Measurements from ENCODE around the gene HSPBP1. TPM values are rescaled to one million over a fixed set of nuclear protein-coding genes. Genes with fewer than 3 reads are reported as not detected.

HSPBP1 gene
- total RNA-seq, 1 donor from 2014 or later = 29.0 TPM

- peaks cover 12% of the 10 kb centered on the region for H3K9me3 ChIP-seq (replicated peaks)
- peaks cover 25% of the 10 kb centered on the region for H3K4me1 ChIP-seq
- DNase-seq = no peak
- H3K27ac ChIP-seq (replicated peaks) = no peak overlapping the region
- no peak overlapping the region for H3K4me3 ChIP-seq
- intact Hi-C loops (cut with micrococcal nuclease) = no loop called here
- H3K27me3 ChIP-seq (ENCODE audit: low read depth) = no peaks in the 10 kb centered on the region
- TF ChIP-seq, protein P1, sequence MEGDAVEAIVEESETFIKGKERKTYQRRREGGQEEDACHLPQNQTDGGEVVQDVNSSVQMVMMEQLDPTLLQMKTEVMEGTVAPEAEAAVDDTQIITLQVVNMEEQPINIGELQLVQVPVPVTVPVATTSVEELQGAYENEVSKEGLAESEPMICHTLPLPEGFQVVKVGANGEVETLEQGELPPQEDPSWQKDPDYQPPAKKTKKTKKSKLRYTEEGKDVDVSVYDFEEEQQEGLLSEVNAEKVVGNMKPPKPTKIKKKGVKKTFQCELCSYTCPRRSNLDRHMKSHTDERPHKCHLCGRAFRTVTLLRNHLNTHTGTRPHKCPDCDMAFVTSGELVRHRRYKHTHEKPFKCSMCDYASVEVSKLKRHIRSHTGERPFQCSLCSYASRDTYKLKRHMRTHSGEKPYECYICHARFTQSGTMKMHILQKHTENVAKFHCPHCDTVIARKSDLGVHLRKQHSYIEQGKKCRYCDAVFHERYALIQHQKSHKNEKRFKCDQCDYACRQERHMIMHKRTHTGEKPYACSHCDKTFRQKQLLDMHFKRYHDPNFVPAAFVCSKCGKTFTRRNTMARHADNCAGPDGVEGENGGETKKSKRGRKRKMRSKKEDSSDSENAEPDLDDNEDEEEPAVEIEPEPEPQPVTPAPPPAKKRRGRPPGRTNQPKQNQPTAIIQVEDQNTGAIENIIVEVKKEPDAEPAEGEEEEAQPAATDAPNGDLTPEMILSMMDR (IDR thresholded peaks at IDR 0.05; ENCODE audit: borderline replicate concordance) = no peak
- no peaks in the 10 kb centered on the region for H3K36me3 ChIP-seq
Observed at GRCh38 chr19:55212447-55212846, 67.5 kb downstream of the HSPBP1 start.

Small RNA genes within 50 kb of the gene (microRNA-seq; reads per million reads assigned to microRNA genes)
- gene MIR6802 (0.94 reads per million), gene MIR6803 (1.6 reads per million), gene MIR6804 (not detected)

Other genes starting within 250 kb of the HSPBP1 start
- 0.30 TPM for gene GP6, start 241.8 kb downstream of the HSPBP1 start, total RNA-seq
- gene RDH13, start 217.0 kb downstream of the HSPBP1 start, total RNA-seq = 53.8 TPM
- 0.88 TPM for gene EPS8L1, start 204.2 kb downstream of the HSPBP1 start, total RNA-seq
- gene PPP1R12C, start 162.5 kb downstream of the HSPBP1 start, total RNA-seq = 228 TPM
- gene TNNT1, start 130.9 kb downstream of the HSPBP1 start, total RNA-seq = 140 TPM
- 7,701 TPM for gene TNNI3, start 122.4 kb downstream of the HSPBP1 start, total RNA-seq
- 1.8 TPM for gene DNAAF3, start 113.5 kb downstream of the HSPBP1 start, total RNA-seq
- gene SYT5, start 99.8 kb downstream of the HSPBP1 start, total RNA-seq = not detected
- 1.1 TPM for gene PTPRH, start 70.6 kb downstream of the HSPBP1 start, total RNA-seq
- 2.1 TPM for gene TMEM86B, start 51.3 kb downstream of the HSPBP1 start, total RNA-seq
- gene PPP6R1, start 21.1 kb downstream of the HSPBP1 start, total RNA-seq = 39.8 TPM
- 3.0 TPM for gene BRSK1, start 3.9 kb upstream of the HSPBP1 start, total RNA-seq
- 2.0 TPM for gene TMEM150B, start 45.2 kb upstream of the HSPBP1 start, total RNA-seq
- 5.1 TPM for gene KMT5C, start 59.8 kb upstream of the HSPBP1 start, total RNA-seq
- gene COX6B2, start 74.6 kb upstream of the HSPBP1 start, total RNA-seq = not detected
- not detected for gene GARIN5B, start 83.2 kb upstream of the HSPBP1 start, total RNA-seq
- not detected for gene IL11, start 90.4 kb upstream of the HSPBP1 start, total RNA-seq
- gene TMEM190, start 96.7 kb upstream of the HSPBP1 start, total RNA-seq = not detected
- 0.69 TPM for gene TMEM238, start 104.2 kb upstream of the HSPBP1 start, total RNA-seq
- 559 TPM for gene RPL28, start 105.8 kb upstream of the HSPBP1 start, total RNA-seq
- 33.2 TPM for gene UBE2S, start 127.7 kb upstream of the HSPBP1 start, total RNA-seq
- gene SHISA7, start 163.2 kb upstream of the HSPBP1 start, total RNA-seq = not detected
- gene ISOC2, start 181.5 kb upstream of the HSPBP1 start, total RNA-seq = 52.6 TPM
- not detected for gene C19orf85, start 184.6 kb upstream of the HSPBP1 start, total RNA-seq
- gene ZNF628, start 196.5 kb upstream of the HSPBP1 start, total RNA-seq = 5.4 TPM
- gene NAT14, start 205.1 kb upstream of the HSPBP1 start, total RNA-seq = 5.2 TPM
- 3.7 TPM for gene SSC5D, start 208.3 kb upstream of the HSPBP1 start, total RNA-seq